RWPE1 (cell line): ENCODE results near the gene FCER1G.

Source experiments
- CTCF ChIA-PET: fragments of 350-600 bp; sonication (Branson Sonifier 250); formaldehyde crosslinking; extraction: SDS; loops from one replicate; lab custom pipeline; 2021; lab: Yijun Ruan, JAX
- POLR2A ChIA-PET: fragments of 400-600 bp; formaldehyde crosslinking; extraction: SDS; loops from one replicate; lab custom pipeline; 2020; ENCODE audit warnings: antibody characterized with exemption; ENCODE audit not compliant: low non-redundant PET; lab: Yijun Ruan, JAX
- DNase-seq: peaks from one replicate; pipeline ENCODE4 v3.0.0; 2012; ENCODE audit warnings: low spot score
- H3K27ac ChIP-seq: fragments of 450-650 bp; 2 replicates; pipeline ENCODE4 v1.5.1; 2017
- TF ChIP-seq, protein P1 (sequence below): fragments of 450-650 bp; conservative IDR thresholded peaks from 2 replicates; pipeline ENCODE4 v1.5.1; 2017; ENCODE audit warnings: low read depth, mild to moderate bottlenecking

Gene FCER1G

GRCh38 chr1:161266836-161267235 lies 51.7 kb downstream of the FCER1G start:
- H3K27ac ChIP-seq, result no peak overlapping the region
- TF ChIP-seq, protein P1, sequence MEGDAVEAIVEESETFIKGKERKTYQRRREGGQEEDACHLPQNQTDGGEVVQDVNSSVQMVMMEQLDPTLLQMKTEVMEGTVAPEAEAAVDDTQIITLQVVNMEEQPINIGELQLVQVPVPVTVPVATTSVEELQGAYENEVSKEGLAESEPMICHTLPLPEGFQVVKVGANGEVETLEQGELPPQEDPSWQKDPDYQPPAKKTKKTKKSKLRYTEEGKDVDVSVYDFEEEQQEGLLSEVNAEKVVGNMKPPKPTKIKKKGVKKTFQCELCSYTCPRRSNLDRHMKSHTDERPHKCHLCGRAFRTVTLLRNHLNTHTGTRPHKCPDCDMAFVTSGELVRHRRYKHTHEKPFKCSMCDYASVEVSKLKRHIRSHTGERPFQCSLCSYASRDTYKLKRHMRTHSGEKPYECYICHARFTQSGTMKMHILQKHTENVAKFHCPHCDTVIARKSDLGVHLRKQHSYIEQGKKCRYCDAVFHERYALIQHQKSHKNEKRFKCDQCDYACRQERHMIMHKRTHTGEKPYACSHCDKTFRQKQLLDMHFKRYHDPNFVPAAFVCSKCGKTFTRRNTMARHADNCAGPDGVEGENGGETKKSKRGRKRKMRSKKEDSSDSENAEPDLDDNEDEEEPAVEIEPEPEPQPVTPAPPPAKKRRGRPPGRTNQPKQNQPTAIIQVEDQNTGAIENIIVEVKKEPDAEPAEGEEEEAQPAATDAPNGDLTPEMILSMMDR, result no peak
- no peak for DNase-seq
- ChIA-PET CTCF (interaction anchor here (0.5 kb wide), 1 partner anchor 36 kb away, joined by 3 read pairs; no protein-coding TSS in a partner anchor), POLR2A (no interaction called here)

GRCh38 chr1:161267321-161267720 lies 52.2 kb downstream of the FCER1G start:
- CTCF ChIA-PET, result interaction anchor here (0.5 kb wide), 1 partner anchor 36 kb away, joined by 3 read pairs; no protein-coding TSS in a partner anchor
- H3K27ac ChIP-seq, result no peak overlapping the region
- DNase-seq, result no peak
- POLR2A ChIA-PET, result no interaction called here
- TF ChIP-seq, protein P1, result no peak
